Lower leg skin (tissue), 4 donors: Measurements from ENCODE around the gene PPM1A. TPM values are rescaled to one million over a fixed set of nuclear protein-coding genes. Genes with fewer than 3 reads are reported as not detected.

Experiments used
- DNase-seq, 2 donors: peaks; one replicate each; pipeline ENCODE4 v3.0.0-alpha.2; 2019; ENCODE audit warnings: low spot score in 2 of 2
- H3K4me3 ChIP-seq: fragments of 200-600 bp; sonication (generic); 2 replicates; pipeline ENCODE4 v1.5.1; 2017; ENCODE audit warnings: mild to moderate bottlenecking, low read depth; ENCODE audit not compliant: poor library complexity, severe bottlenecking
- POLR2A ChIP-seq, 2 donors: fragments of 450-650 bp; IDR thresholded peaks; one replicate each; pipeline ENCODE4 v1.6.1; 2016 to 2017; ENCODE audit warnings: antibody characterized with exemption in 2 of 2, mild to moderate bottlenecking in 1 of 2, moderate library complexity in 1 of 2
- WGBS, 2 donors: methylation state at CpG; one replicate each; pipeline ENCODE4 v1.1.5; 2018; 5-methylcytosine and 5-hydroxymethylcytosine counted together
- intact Hi-C: fragments of 100-400 bp; cut with DNase I; formaldehyde crosslinking; loops from one replicate; pipeline ENCODE4 v1.15.0; 2023; ENCODE audit warnings: low total_unique reads
- total RNA-seq, 4 donors: library from RNA; depleted of rRNA; stranded (reverse); fragments of >200 nt; gene quantifications; one replicate each; pipeline ENCODE4 v1.1.0, GENCODE V29; 2016
- TF ChIP-seq, protein P1 (sequence below), 3 donors: fragments of 450-650 bp; IDR thresholded peaks; one replicate each; pipeline ENCODE4 v1.5.1; 2016; ENCODE audit warnings: antibody characterized with exemption in 3 of 3, mild to moderate bottlenecking in 3 of 3, moderate library complexity in 2 of 3

The PPM1A gene
- total RNA-seq, 4 donors from 2014 or later: 36.5 to 48.7 (median 42.8) TPM

DNA sequence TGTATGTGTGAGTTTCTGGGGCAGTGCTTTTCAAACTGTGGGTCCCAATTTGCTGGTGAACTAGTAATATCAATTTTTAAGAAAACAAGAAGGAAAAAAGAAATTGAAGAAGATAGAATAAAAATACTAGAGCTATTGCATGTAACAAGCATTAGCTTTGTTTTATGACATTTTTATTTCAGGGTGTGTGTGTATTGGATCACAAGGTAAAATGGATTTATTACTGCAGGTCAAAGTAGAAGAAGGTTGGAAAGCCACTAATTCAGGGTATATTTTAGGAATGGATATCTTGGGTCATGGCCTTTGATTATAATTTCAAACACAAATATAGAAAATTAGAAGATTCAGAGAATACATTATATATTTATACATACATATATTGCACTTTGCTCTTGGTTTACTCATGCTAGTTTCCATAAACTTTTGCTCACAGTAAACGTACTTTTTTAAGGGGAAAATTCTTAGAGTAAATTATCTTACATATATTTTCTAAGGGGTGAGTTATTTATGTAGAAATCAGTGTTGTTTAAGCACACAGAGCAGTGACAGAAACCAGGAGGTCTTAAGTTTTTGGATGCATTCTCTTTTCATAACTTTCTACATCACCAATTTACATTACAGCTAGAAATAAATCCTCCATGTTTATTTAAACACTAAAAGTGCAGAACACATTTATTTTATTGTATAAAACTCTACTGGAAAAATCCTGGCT, 34.5 kb upstream of the PPM1A start:
- intact Hi-C loops: no loop called here
- WGBS, 2 donors: 61 to 66% methylated on average over 1 of the region's 1 CpG
- no peak overlapping the region for H3K4me3 ChIP-seq
- TF ChIP-seq POLR2A (IDR thresholded peaks at IDR 0.05): no peak
- TF ChIP-seq, protein P1, sequence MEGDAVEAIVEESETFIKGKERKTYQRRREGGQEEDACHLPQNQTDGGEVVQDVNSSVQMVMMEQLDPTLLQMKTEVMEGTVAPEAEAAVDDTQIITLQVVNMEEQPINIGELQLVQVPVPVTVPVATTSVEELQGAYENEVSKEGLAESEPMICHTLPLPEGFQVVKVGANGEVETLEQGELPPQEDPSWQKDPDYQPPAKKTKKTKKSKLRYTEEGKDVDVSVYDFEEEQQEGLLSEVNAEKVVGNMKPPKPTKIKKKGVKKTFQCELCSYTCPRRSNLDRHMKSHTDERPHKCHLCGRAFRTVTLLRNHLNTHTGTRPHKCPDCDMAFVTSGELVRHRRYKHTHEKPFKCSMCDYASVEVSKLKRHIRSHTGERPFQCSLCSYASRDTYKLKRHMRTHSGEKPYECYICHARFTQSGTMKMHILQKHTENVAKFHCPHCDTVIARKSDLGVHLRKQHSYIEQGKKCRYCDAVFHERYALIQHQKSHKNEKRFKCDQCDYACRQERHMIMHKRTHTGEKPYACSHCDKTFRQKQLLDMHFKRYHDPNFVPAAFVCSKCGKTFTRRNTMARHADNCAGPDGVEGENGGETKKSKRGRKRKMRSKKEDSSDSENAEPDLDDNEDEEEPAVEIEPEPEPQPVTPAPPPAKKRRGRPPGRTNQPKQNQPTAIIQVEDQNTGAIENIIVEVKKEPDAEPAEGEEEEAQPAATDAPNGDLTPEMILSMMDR (IDR thresholded peaks at IDR 0.05): no peak
- DNase-seq: no peak

DNA sequence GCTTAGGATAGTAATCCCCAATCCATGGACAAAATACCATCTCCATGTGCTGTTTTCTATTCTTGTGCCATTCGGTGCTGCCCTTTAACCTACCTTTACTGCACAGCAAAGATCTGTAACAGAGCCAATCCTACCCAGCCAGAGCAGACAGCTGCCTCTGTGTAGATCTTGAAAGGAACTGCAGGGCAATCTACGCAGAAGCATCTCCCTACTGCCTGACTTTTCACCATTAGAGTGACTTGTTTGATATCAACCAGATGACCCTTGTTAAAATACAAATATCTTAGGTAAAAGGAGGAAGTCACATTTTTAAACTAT, 33.9 kb upstream of the PPM1A start:
- 79 to 84% methylated on average over 2 of the region's 2 CpGs for WGBS, 2 donors
- no peak for DNase-seq
- TF ChIP-seq POLR2A (IDR thresholded peaks at IDR 0.05): no peak
- TF ChIP-seq, protein P1 (IDR thresholded peaks at IDR 0.05): no peak
- intact Hi-C loops: no loop called here
- no peak overlapping the region for H3K4me3 ChIP-seq

DNA sequence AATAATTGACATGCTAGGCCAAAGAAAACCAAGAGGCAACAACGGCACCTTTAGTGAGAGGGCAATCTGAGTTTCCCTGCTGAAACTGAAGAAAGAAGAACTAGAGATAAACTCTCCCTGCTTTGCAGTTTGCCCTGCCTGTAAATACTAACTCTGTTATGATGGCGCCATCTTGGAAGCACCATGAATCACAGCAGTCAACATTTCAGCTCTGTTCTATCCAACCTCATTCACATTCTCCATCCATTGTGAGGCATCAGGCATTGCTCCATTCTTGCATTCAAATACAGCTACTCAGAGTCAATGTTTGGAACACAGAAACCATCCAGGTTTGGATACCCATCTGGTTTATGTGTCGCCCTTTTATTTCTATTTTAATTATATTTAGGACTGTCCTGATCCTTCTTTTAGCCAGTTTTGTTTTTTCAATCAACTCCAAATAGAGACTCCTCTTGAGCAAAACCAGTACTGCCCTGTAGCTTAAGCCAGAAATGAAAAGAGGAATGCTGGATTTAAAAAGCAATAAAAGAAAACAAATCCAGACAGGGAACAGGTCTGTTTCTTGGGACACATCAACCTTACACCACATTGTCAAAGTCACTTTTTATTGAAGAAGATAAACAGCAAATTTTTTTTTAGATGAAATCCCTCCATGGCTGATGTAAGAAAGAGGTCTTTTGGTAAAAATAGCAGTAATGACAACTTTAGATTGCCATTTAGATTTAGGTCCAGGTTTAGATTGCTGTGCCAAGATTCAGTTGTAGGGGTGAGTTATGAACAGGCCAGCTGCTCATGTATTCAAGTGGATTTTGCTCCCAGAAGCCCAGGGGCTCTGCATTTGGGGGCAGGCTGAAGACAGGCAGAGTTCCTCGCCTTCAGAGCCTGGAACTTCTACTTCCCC, 33.3 kb upstream of the PPM1A start:
- 81 to 84% methylated on average over 4 of the region's 4 CpGs for WGBS, 2 donors
- TF ChIP-seq, protein P1 (IDR thresholded peaks at IDR 0.05): no peak
- no peak for TF ChIP-seq POLR2A (IDR thresholded peaks at IDR 0.05)
- intact Hi-C loops: no loop called here
- no peak overlapping the region for H3K4me3 ChIP-seq
- DNase-seq: no peak

DNA sequence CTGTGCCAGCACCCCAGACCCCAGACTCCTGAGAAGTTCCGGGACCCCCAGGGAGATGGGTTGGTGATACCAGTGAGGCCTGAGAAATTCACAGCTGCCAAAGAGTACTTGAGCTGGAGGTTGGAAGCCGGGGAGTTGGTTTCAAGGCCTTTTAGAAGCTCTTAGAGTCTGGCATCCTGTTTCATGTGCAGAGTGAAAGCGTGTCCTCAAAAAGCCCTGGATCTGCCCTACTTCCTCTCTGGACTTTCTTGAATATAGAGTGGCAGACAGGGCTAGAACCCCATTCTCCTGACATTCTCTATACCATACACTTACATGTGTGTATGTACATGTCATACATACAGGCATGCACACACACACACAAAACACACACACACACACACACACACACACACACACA, 31.3 kb upstream of the PPM1A start:
- intact Hi-C loops: no loop called here
- WGBS, 2 donors: 81% methylated on average over 3 of the region's 3 CpGs
- no peak overlapping the region for H3K4me3 ChIP-seq
- no peak for DNase-seq
- TF ChIP-seq, protein P1 (IDR thresholded peaks at IDR 0.05): no peak
- no peak for TF ChIP-seq POLR2A (IDR thresholded peaks at IDR 0.05)

DNA sequence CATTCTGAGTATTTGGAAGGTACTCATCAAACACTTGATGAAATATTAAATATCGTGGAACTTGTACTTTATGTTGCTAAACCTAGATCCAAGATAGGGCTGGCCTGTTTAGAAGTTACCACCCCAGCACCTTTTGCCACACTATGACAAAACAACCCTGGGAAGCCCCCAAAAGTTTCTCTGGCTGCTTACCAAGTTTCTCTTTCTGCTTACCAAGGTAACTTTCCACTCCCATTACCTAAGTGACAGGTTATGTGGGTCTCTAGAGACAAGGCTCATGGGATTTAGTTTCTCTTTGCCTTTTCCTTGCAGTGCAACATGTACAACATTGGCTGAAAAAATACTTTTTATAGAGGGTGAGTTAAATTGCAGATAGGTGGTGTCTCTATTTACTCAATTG, 28.9 kb upstream of the PPM1A start:
- TF ChIP-seq, protein P1 (IDR thresholded peaks at IDR 0.05): no peak
- TF ChIP-seq POLR2A (IDR thresholded peaks at IDR 0.05): no peak
- H3K4me3 ChIP-seq: no peak overlapping the region
- 88 to 96% methylated on average over 1 of the region's 1 CpG for WGBS, 2 donors
- no peak for DNase-seq
- intact Hi-C loops: no loop called here
